HG03095 (cell line): ENCODE results near the gene TNS3.

Source experiments
- ATAC-seq: cut with Tn5 transposase; IDR thresholded peaks from one replicate; pipeline ENCODE4 v1.9.1; 2021; ENCODE audit warnings: moderate library complexity; ENCODE audit not compliant: unreplicated experiment

Gene TNS3

DNA sequence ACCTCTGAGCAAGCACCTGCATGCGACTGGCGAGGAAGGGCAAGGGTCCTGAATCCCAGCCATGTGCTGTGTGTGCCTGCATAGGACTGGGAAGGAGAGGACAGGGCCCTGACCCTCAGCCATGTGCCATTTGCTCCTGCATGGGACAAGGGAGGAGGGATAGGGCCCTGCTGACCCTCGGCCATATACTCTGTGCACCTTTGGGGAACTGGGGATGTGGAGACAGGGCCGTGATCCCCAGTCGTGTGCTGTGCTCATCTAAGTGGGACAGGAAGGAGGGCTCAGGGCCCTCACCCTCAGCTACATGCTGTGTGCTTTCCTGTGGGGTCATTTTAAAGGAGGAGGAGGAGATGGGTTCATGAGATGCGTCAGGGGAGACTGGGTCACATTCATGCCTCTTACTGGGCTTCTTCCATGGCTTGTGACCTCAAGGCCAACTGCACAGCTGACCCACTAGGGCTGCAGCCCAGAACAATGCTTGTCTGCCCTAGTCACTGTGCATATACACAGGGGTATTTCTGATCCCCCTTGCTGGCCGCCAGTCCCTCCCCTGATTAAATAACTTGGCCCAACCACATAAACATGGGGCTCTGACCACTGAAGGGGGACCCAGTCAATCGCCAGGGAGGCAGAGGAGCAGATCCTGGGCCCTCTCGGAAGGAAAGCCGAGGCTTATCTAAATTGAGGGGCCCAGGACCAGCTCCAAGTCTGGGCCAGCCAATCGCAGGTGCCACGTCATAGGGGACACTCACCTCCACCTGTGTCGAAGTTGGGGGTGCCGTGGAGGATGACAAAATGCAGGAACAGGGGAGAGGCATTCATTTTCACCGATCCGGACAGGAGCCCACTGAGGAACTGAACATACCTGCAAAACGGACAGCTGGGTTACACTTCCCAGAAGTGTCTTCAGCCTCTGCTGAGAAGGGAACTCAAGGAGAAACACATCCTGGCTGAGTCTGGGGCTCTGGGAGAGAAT, 167.3 kb downstream of the TNS3 start:
- no peak for ATAC-seq

DNA sequence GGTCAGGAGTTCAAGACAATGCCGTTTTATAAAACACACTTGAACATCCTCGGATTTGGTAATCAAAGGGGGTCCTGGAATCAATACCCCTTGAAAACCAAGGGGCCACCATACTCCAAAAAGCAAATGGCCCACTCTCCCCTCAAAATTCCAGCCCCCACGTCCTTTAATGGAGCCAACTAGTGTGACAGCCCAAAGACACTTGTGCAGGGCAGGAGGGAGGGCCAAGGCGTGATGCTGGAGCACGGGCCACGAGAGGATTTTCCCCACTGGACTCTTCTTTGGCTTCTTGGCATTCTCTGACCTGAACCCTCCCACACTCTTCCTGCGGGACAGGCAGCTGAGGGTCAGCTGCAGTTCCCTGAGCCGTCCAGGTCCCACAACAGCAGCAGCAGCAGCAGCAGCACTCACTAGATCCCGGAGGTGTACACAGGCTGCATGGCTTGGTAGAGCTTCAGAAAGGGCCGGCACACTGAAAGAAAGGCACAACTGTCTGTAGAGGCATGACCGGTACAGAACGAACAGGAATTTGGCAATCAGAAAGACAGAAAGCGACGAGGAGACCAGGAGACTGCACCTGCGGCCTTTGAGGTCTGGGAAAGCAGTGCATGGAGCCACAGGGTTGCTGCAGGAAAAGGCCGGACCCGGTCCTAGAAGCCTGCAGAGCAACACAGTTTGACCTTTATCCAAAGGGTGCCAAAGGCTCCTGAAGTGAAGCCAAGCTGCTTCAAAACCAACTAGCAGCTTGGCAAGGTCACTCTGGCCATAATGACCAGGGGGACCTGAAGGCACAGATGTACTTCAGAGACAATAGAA, 168.2 kb downstream of the TNS3 start:
- ATAC-seq = no peak

GRCh38 chr7:47411901-47412300, 170.0 kb downstream of the TNS3 start:
- no peak for ATAC-seq

- ATAC-seq = no peak
These were observed 170.5 kb downstream of the TNS3 start for GRCh38 chr7:47411281-47411869.

DNA sequence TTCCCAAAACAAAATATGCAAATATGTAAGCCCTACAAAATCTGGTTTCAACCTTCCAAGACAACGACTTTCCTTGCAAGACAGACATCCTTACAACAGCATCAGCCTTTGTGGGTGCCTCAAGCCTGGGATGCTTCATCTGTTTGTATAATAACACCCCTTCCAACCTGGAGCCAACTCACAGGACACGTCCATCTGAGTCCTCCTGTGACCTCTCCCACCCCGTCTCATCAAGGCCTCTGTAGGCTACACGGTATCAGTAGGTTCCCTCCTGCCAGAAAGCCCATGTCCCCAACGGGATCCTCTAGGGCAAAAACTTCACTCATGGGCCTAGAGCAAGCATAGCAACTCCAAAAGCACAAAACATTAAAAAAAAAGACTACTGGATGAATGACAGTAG, 173.2 kb downstream of the TNS3 start:
- ATAC-seq = no peak

DNA sequence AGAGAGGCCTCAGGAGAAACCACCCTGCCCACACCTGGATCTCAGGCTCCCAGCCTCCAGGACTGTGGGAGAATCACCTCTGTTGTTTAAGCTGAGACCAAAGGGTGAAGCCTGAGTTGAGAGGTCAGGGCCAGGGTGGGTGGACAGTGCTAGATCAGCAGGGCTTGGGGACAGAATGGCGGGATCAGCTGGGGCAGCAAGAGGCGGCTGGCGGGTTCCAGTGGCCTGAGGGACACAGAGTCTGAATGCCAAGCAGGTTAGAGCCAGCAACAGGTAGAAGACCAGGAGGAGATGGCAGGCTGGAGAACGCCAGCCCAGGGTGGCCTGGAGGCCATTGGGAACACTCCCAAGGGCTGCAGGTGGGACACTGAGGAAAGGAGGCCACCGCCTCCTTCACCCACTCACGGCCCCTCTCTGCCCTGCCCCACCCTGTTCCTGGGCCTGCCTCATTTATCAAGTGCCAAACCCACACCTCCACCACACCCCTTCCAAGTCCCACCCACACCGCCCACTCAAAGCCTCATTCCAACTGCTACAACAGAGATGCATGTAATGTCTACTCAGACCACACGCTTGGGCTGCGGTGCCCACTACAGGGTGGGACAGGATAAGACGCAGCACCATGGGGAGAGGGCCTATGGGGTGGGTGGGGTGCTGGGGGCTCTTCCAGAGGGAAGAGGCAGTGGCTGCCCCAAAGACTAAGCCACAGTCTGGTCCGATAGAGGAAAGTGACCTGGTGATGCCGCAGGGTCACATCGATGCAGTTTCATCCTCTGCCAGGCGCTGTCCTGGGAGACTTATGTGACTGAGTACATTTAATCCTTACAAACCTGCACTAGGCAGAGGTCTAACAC, 173.9 kb downstream of the TNS3 start:
- ATAC-seq = no peak

- ATAC-seq = no peak
These were observed 174.8 kb downstream of the TNS3 start for GRCh38 chr7:47407136-47407535.

- ATAC-seq = no peak
These were observed 175.1 kb downstream of the TNS3 start for GRCh38 chr7:47406801-47407129.

DNA sequence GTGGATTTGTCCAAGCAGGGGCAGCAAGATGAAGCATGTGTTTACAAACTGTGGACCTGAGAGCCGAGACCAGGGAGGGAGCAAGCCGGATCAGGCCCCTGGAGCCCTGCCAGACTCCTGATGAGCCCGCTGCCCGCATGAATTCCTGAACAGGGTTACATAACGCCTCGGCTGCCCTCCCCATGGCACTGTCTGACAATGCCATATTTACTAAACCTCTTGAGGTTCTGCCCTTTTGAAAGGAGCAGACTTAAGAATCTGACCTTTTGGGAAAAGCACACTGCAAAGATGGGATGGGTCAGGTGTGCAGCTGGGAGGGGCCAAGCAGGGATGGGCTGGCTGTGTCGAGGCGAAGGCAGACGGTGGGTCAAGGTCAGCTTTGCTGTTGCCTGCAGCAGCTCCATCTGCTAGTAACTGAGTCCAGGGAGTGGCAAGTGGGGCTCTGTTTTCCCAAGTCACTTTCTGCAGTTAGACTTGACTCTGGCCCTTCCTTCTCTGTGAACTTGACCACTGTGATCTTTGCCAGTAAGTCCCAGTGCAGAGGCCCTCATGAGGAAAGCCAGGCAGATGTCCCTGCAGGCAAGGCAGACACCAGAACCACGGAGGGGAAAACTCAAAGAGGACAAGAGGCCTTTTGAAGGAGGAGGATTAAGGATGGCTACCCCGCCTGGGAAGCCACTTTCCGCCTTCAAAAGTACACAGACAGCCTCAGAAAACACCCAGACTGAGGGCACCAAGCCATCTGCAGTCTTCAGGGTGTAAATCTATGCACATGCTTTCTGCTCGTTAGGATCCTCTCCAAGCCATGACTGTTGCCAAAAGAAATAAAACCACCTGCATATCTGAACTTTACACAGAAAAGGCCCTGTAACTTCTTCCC, 175.8 kb downstream of the TNS3 start:
- ATAC-seq = no peak

- ATAC-seq = no peak
These were observed 176.5 kb downstream of the TNS3 start for GRCh38 chr7:47405286-47405904.

DNA sequence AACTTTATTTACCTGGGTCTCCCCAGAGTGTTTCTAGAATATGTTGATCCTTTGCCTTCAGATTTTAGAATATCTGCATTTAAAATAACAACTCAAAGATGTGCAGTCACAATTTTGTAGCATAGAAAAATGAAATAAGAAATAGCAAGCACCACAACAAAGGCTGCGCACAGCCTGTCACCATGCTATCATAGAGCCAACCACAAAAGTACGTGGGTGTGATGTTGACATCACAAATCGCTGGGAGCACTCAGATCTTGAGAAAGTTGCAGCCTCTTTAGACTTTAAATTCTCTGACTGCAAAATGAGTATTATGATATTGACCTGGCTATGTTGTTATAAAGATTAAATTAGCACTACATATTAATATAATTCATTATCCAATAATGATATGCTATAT, 177.9 kb downstream of the TNS3 start:
- no peak for ATAC-seq

GRCh38 chr7:47402941-47403866, 178.7 kb downstream of the TNS3 start:
- no peak for ATAC-seq

GRCh38 chr7:47401611-47402570, 180.0 kb downstream of the TNS3 start:
- ATAC-seq = no peak

GRCh38 chr7:47400741-47401206, 181.1 kb downstream of the TNS3 start:
- ATAC-seq = no peak

- no peak for ATAC-seq
These were observed 181.9 kb downstream of the TNS3 start for GRCh38 chr7:47400001-47400400.

GRCh38 chr7:47394751-47395252, 187.1 kb downstream of the TNS3 start:
- ATAC-seq = no peak

DNA sequence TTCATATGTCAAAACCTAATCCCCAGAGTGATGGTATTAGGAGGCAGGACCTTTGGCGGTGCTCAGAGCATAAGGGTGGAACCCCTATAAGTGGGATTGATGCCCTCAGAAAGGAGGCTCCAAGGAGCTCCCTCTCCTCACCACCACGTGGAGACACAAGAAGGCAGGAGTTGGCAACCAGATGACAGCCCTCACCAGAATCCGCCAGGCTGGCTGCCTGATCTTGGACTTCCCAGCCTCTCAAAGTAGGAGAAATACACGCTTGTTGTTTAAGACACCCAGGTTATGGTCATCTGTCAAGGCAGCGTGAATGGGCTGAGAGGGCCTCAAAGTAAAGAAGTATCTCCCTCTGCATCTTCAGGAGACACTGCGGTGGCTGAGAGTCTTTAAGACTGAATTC, 187.7 kb downstream of the TNS3 start:
- ATAC-seq = no peak
